ENCODE measurements around the gene CCDC148.

Gene CCDC148

DNA sequence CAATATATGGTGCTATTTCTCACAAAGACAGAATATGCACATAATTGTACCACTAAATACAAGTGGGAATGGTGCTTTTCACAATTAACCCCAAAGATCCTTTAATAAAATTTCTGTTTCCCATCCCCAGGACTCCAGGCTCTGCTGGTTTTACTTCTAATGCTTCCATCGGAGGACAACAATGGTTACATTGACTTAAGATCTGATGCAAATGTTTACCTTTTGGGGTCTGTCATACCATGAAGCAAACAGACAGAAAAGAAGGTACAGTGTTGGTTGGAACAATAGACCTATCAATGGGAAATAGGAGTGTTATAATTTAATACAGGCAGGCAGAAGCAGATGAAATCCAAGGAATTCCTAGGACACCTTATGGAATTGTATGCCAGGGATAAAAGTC, 249.2 kb downstream of the CCDC148 start:
- DNase-seq (ENCODE audit: low read depth) = no peak

DNA sequence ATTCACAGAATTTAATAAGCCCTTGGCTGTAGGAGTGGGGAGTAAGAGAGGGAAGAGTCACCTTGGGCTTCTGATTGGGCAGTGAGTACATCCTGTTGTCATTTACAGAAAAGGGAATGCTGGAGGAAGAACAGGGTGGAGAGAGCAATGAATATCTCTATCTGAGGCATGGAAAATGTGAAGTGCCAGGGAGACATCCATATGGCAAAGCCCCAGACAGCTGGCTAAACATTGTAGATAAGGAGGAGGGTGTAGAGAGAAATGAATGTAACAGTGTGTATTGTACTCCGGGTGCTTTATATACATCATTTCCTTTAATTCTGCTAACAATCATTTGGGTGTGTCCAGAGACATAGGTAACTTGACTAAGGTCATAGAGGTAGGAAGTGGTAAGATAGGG, 251.3 kb downstream of the CCDC148 start:
- DNase-seq (ENCODE audit: low read depth) = no peak

DNA sequence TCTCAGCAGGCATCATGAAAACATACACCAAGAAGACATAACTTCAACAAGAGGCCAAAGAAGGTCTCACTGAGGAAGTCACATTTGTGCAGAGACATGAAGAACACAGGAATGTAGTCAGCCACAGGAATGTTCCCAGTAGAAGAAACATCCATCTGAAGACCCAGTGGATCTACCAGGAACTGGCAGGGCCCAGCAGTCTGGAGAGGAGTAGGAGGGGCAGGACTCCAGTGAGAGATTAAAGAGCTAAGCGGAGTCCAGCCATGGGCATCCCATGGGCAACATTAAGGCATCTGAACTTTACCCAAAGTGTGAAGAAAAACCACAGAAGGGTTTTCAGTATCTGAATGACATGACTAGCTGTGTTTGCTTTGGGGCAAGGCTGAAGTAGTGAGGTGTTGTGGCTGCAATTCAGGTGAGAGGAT, 251.8 kb downstream of the CCDC148 start:
- DNase-seq (ENCODE audit: low read depth) = no peak

DNA sequence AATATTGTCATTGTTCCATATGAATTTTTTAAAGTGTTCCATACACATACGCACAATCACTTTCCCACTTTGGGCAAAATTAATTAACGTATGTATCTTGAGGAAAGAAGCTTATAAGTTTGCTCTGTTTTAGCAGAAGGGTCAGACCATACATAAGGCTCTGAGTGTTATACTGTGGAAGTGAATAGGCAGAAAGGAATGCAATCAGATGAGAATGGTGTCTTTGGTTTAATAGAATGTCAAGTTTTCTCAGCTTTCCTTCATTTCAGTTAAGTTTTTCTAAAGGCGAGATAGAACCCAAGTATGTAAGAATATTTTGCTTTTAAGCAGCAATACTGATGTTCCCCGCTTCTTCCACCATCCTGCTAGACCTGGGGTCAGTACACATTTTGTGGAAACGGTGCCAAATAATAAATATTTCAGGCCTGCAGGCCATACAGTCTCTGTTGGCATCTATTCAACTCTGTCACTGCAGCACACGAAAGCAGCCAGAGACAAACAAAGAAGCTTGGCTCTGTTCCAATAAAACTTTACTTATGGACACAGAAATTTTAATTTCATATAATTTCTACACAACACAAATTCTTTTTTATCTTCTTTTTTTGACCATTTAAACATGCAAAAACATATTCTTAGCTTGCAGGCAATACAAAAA, 254.3 kb downstream of the CCDC148 start:
- no peak for DNase-seq (ENCODE audit: low read depth)

DNA sequence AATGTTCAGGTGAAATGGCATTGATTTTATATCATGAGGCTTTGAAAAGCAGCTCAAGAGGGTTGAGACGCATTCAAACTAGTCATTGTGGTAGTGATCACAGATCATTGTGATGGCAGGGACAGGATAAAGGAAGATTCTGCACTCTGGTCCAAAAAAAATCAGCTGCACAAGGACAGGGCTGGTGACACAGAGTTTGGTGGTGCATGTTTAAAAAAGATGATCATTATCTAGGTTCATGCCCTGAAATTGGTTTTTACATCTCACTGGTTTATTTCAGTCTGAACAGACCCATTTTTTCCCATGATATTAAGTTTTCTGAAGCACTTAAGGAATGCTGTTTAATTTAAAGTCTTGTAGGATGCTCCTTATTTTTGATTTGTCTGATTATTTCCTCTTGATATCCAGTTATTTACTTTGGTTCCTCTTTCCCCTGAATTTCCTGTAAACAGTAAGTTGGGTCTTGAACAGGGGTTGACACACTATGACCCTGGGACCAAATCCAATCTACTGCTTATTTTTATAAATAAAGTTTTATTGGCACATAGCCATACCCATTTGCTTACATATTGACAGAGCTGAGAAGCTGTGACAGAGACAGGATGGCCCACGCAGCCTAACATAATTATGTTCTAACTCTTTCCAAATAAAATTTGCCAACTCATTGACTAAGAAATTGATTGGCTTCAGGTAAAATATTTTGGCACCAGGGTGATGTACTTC, 256.5 kb downstream of the CCDC148 start:
- DNase-seq (ENCODE audit: low read depth) = no peak

DNA sequence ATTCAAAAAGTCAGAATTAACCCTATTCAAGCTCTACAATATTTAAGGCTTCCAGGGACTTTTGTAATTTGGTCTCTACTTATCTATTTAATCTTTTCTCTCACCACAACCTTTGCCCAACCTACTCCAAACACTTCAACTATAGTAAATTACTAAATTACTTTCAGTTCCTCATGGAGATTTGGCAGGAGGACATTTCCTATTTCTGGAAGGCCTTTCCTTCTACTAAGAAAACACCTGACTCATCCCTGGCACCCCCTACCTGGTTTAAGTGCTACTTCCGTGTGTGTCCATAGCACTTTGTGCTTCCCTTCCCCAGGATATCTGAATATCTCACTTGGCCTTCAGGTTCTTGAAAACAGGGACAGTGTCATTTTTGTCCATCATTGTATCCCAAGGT, 258.6 kb downstream of the CCDC148 start:
- no peak for DNase-seq (ENCODE audit: low read depth)

DNA sequence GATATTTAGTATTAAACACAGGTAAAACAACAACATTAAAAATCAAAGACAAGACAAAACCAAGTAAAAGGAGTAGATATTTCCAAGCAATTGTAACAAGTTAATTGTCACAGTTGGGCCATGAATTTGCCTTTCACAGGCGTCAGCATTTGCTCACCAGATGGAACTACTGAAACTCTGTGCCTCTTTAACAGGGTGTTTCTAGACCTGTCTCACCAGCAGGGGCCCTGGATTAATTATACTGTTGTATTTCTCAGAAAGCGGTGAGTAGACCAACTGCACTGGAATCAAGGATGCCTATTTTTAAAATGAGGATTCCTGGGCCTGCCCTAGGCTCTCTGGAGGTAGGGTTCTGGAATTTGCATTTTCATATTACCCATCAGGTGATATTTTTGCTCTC, 262.3 kb downstream of the CCDC148 start:
- DNase-seq (ENCODE audit: low read depth) = no peak

DNA sequence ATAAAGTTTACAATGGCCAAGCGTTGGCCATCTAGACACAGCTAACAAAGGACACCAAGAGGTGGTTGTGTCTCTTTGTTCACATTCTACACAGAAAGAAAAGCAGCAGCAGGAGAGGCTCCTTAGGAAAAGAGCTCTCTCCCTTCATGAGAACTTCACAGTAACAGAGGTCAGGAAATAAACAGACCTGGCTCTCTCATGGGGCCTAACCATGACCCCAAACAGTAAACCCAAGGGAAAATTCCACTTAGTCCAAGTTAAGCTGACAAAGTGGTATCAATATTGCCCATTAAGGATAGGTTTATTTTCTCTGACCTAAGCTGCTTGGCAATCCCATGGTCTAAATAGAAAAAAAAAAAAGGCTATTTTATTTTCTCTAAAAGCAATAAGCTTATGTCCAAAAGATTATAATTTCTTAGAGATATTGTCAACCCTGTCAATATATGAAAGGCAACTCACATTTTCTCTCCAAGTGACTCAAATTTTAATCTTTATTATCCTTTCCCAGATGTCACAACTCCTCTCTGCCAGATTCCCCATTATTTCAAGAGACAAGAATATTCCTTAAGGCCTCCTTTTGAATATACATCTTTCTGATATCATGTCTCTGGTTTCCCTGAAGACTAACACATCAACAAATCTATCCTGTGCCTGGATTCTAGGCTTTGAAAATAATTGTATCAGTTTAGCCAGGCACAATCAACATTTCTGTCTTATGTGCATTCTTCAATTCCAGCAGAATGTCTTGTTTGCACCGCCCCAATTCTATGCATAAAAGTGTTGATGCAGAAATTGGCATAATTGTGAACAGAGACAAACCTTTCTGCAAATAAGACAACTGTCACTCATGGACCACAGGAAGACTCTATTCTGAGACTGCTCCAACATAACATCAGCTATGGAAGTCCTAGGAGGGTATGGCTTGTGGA, 263.8 kb downstream of the CCDC148 start:
- no peak for DNase-seq (ENCODE audit: low read depth)

DNA sequence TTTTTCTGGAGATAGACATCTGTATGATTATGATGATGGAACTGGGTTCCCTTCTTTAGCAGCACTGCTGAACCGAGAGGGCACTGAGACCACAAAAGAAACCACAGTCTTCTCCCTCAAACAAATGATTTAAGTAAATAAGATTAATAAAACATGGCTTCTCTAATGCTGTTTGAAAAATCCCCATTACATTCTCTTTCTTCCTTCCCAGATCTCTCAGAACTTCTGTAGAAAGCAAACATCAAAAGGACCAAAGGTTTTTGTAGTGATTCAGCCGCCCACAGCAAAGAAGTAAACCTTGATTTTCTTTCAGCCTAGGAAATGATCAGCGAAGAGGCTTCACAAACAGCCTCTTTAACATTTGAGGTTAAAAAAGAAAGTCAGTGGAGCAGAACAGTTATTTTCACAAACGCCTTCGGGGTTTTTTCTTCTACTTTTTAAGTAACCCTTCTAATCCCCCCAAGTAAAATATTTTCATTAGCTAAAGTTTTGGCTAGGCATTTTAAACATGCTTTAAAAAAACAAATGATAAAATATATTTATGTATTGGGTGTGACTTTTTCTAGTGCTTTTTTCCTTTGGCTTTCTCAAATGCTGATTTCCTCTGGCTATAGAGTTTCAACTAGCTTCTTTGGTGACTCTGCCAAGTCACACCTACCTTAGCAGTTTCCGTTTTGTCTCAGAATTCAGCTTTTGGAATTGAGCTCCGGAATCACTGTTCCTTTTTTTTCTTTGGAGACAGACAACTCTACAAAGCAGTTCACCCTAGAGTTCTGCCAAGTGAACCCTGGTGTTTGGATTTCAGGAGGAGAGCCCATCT, 265.3 kb downstream of the CCDC148 start:
- no peak for DNase-seq (ENCODE audit: low read depth)

DNA sequence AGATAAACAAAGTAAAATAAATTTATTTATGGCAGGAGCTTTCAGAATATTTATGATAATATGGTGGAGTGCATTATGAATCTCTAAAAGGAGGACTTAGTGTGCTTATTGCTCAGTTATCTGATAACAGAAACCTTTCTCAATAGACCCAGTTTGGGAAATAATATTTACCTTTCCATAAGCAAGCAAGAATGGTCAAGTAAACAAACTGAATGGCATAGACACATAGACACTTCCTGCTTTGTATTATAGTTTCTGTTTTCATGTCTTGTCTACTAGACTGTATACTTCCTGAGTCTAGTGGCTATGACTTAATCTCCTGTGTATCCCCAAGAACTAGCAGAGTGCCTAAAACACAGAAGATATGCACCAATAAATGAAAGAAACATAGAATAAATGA, 267.0 kb downstream of the CCDC148 start:
- no peak for DNase-seq (ENCODE audit: low read depth)

DNA sequence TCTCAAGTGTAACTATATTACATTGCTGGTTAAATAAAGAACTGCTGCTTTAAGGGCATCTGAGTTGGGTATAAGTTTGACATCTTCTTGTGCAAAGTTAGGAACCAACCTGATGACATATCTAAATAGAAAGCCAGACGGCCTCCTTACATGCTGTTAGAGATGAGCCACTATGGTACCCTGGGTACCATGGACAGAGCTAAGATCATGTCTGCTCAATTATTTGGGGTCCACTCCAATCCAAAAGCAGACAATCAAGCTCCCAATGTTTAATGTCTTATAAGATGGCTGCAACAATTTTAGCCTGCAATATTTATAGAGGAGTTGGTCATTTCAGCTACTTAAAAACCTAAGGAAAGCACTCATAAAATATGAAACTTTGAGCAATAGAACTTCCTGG, 268.6 kb downstream of the CCDC148 start:
- no peak for DNase-seq (ENCODE audit: low read depth)

DNA sequence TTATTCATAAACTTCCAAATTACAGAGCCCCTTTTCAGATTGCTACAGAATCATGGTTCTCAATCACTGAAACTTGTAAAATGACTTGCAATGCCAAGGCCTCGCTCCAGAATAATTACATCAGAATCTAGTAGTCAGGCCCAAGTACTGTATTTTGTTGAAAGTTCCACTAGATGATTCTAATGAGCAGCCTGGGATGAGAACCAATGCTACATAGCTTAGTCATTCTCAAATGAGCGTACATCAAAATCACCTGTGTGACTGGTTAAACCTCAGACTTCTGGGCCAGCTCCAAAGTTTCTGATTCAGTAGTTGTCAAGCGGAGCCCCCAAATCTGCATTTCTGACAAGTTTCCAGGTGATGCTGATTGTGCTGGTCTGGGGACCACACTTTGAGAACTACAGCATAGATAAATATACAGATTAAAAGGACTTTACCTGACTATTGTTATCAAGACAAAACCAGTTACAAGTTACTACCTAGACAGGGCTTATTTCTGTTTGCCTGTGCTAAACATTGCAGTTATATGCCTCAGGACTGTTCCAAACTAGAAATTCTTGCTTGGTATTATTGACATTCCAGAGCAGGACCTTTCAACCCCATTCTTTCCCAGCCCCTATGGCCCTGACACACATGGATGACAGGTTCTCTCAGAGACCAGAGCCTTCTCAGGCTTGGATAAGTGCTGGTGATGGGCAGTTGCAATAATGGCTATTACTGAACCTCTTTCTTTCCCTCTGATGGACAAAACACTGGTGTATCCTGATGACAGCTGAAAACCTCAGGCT, 271.8 kb downstream of the CCDC148 start:
- DNase-seq (ENCODE audit: low read depth) = no peak

DNA sequence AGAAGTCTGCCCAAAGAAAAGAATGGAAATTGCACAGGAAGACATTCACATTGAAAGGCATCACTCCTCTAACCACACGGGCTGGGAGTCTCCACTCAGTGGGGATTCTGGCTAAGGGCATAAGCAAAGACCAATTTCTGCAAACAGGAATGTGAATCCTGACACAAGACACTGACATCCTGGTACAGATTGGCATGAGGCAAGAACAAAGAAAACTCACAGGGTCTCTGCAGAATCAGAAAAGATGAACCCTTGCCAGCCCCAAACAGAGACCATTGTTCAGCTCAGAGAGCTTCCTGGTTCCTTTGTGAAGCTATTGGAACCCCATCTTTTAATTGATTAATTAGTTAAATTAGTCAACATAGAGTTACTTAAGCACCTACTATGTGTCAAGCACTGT, 272.6 kb downstream of the CCDC148 start:
- DNase-seq (ENCODE audit: low read depth) = no peak

DNA sequence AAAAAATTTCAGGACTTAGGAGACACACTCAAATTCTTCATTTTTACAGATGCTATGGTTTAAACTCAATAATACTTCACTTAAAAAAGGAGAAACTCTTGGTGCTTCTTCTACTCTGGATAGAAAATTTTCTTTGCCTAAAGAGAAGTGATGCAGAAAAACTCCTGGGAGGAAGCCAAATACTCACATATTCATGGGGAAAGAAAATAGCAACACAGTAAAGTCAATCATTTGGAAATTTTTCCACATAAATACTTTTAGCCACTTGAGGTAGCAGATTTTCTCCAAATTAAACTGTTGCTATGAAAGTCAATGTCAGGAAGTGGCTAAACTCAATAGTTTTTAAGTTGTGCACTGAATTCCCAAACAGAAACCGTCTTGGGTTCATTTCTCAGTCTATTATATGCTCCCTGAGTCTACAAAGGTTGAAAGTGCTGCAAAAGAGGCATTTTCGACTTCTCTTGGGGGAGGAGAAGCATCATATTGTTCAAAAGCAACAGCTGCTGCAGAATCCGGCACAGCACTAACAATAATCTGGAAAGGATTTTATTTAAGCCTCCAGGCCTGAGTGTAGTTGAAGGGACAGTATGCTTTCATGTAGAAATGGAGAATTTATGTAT, 273.8 kb downstream of the CCDC148 start:
- DNase-seq (ENCODE audit: low read depth) = no peak

DNA sequence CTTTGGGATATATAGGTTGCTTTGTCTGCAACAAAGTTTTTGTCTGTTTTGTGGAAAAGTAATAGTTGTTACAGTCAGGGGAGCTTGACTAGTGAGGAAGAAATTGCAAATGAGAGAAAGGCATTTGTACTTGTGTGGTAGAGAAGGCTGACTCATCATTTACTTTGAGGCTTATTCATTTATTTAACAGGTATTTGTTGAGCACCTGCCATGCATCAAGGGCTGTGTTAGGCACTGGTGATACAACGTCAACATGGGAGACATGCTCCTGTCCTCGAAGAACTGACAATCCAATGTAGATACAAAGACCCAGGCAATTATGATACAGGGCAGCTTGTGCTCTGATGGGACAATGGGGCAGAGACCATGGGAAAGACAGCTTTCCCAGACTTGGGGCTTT, 275.4 kb downstream of the CCDC148 start:
- no peak for DNase-seq (ENCODE audit: low read depth)

DNA sequence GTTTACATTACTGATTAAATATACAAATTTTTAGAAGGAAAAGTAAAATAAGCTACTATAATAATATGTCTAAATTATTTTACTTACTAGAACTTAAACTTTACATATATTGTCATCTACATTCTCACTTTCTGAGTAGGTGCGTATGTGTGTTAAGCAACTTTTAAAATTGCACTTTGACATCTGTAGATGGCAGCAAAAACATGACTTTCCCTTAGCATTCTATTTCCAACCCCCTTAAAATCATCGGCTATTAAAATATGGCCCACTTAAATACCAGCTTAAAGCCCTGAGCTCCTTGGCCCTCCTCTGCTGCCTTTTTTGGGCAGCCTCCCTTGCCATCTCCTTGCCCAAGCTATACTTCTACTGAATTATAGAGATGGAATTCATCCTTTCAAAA, 276.9 kb downstream of the CCDC148 start:
- DNase-seq (ENCODE audit: low read depth) = no peak

DNA sequence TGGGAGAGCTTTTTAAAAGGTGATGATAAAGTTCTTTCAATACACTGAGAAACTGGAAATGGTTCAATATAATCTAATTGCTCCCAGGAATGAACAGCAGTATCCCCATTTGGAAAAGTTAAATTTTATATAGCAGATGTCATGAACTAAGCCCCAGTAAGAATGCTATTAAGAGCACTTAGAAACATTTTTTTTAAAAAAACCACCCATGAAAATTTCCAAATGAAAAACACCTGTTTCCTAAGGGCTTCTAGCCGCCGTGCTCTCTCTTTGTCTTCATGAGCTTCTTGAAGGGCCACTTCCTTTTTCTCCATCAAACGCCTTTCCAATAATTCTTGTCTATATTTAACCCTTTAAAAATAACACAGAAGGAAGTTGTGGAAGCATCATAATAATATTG, 277.9 kb downstream of the CCDC148 start:
- no peak for DNase-seq (ENCODE audit: low read depth)

DNA sequence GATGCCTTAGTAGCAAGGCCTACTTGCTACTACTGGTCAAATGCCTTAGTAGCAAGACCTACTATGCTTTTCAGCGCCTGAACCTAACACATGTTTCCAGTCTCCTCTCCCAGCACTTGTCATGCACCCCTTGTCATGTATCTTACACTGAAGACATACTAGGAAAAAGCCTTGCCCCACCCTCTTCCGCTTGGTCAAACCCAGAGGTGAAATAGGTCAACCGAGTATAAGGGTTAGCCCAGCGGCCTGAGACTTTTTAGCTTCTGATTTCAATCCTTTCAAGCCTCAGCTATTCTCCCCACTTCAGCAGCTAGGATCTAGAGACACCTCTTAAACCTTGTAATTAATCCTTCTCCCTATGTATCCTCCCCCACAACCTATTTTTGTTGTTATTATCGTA, 281.6 kb downstream of the CCDC148 start:
- no peak for DNase-seq (ENCODE audit: low read depth)

DNA sequence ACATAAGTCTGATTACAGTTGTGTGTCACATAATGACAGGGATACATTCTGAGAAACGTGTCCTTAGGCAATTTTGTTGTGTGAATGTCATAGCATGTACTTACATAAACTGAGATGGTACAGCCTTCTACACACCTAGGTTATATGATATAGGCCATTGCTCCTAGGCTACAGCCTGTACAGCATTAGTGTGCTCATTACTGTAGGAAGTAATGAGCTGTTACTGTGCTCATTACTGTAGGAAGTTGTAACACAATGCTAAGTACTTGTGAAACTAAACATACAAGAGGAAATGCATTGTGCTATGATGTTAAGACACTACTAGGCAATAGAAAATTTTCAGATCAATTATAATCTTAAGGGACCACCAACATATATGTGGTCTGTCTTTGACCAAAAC, 282.1 kb downstream of the CCDC148 start:
- DNase-seq (ENCODE audit: low read depth) = no peak

DNA sequence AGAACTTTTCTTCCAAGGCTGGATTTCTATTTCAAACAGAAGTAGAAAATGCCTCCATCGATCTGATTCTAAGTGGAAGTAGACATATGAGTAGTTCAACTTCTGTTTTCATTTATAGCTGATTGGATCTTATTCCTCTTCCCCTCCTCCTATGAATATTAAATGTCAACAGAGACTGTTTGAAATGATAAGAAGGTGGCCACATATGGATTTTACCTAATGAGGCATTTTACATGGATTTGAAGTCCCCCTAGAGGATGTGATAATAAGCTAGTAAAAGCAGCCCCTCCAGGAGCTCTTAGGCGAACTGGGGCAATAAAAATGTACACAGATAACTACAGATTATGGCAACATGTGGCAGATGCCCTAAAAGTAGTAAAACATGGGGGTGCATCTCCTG, 283.8 kb downstream of the CCDC148 start:
- DNase-seq (ENCODE audit: low read depth) = no peak

DNA sequence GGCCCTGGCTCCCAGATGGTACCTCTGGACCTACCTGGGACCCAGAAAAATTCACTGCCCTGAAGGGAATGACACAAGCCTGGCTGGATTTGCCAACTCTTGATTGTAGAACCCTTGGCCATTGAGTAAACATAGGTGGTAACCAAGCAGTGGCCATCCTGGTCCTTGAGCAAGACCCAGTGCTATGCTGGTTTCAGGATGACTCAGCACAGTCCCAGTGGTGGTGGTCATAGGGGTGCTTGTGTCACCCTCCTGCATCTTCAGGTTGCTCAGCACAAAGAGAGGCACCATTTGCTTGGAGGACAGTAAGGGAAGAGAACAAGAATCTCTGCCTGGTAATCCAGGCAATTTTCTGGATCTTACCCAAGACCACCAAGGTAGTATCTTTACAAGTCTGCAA, 302.0 kb downstream of the CCDC148 start:
- DNase-seq (ENCODE audit: low read depth) = no peak

Data from CMK (cell line).